Left lung (tissue), 10 donors: ENCODE data around the gene SPG7. TPM values are rescaled to one million over a fixed set of nuclear protein-coding genes. Genes with fewer than 3 reads are reported as not detected.

Experiments
- ATAC-seq: fragments of 200-7000 bp; cut with Tn5 transposase; one replicate; pipeline ENCODE4 v1.9.1; 2020; ENCODE audit warnings: moderate library complexity
- DNase-seq, 4 donors: peaks; one replicate each; pipeline ENCODE4 v3.0.0-alpha.2; 2013 to 2020
- H3K27ac ChIP-seq, 2 donors: fragments of 200-600 bp; sonication (generic) in 1 of 2; one replicate each; pipeline versions ENCODE4 v1.5.0 to v1.8.0; 2020 to 2021
- H3K27me3 ChIP-seq, 2 donors: fragments of 200-600 bp; sonication (generic) in 1 of 2; one replicate each; pipeline versions ENCODE4 v1.5.0 to v1.8.0; 2020 to 2021
- H3K36me3 ChIP-seq, 2 donors: fragments of 200-600 bp; sonication (generic) in 1 of 2; one replicate each; pipeline versions ENCODE4 v1.5.0 to v1.8.0; 2020 to 2021
- H3K4me1 ChIP-seq, 2 donors: fragments of 200-600 bp; one replicate each; pipeline ENCODE4 v1.8.0; 2021
- H3K4me3 ChIP-seq, 2 donors: fragments of 200-600 bp; sonication (generic) in 1 of 2; one replicate each; pipeline versions ENCODE4 v1.5.0 to v1.8.0; 2020 to 2021; ENCODE audit warnings: mild to moderate bottlenecking in 1 of 2
- H3K9me3 ChIP-seq, 2 donors: fragments of 200-600 bp; sonication (generic) in 1 of 2; one replicate each; pipeline versions ENCODE4 v1.5.0 to v1.8.0; 2020 to 2021
- CTCF ChIP-seq, 2 donors: fragments of 200-600 bp; sonication (generic) in 1 of 2; IDR thresholded peaks; one replicate each; pipeline versions ENCODE4 v1.5.0 to v1.8.0; 2021; ENCODE audit warnings: antibody characterized with exemption in 2 of 2
- intact Hi-C, 2 donors: fragments of 100-400 bp; cut with DNase I; formaldehyde crosslinking; loops; one replicate each; pipeline versions ENCODE4 v1.11.2 to v1.14.2; 2022
- polyA plus RNA-seq, 6 donors: library from polyadenylated mRNA; unstranded; fragments of 120-200 nt; gene quantifications; one replicate each; pipeline ENCODE4 v1.2.1, GENCODE V29; 2013; ENCODE audit not compliant: insufficient read length in 6 of 6
- total RNA-seq, 2 donors: library from RNA; stranded (reverse); fragmentation: NEBNext Ultra II Directional; extraction: Animal tissue kit (Norgen Biotek cat#: 25700); gene quantifications; one replicate each; pipeline ENCODE4 v1.2.1, GENCODE V29; 2021
- donor health status: DM: no; HTN: yes; CAD: no.
- donor health status: DM: no; HTN: no; CAD: no.

SPG7 gene
- total and polyA plus RNA-seq, 8 donors, result 79.3 to 148 (median 121) TPM

DNA sequence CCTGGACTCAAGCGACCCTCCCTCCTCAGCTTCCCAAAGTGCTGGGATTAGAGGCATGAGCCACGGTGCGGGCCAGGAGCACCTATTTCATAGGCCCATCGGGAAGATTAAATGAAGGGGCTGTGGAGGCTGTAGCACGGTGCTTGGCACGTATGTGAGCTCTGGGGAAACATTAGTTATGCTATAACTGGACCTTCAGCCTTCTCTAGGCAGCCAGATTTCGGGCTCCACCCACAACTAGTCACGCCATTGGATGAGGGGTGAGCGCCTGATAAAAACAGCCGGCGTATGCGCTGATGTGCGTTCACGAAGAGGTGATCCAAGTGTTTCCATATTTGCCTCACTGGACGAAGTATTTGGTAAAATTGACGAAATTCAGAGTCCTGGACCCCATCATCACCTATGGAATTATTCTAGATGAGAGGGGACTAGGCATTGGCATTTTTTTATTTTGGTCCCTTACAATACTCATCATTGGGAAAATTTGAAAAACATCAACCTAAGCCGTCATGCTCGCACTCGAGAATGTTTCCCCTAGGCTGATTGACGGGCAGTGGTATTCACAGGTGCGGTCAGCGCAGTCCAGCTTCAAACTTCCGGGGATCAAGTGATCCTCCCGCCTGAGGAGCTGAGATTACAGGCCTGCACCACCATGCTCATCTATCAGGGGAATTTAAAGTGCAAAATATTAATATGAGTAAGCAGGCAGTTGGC lies 16.1 kb upstream of the SPG7 start:
- intact Hi-C loops, result no loop called here

DNA sequence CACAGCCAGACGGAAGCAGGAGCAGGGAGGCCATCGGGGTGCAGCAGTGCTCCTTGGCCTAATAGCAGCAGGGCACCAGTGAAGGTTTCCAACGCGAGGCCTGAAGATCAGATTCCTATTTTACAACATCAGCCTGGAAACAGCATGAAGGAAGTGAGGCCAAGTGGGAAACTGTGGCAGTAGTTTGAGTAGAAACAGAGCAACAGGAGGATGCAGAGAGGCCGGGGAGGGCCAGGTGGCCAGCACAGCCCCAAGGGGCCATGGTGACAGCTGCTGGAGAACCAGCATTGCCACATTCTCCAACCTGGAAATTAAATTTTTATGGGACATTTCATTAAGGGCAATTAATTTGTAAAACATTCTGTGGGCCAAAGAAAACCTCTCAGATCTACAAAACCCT lies 14.4 kb upstream of the SPG7 start:
- H3K9me3 ChIP-seq, result no peaks in the 10 kb centered on the region
- TF ChIP-seq CTCF (IDR thresholded peaks at IDR 0.05), result no peak
- peaks cover 0 to 8% of the 10 kb centered on the region in 2 donors for H3K36me3 ChIP-seq
- intact Hi-C loops, result no loop called here
- ATAC-seq (no peak), DNase-seq (peak in 1 of 4 donors; percentile 10)
- no peaks in the 10 kb centered on the region for H3K27me3 ChIP-seq
- H3K4me1 ChIP-seq, result peaks cover 8 to 26% of the 10 kb centered on the region in 2 donors
- H3K27ac ChIP-seq, result no peak overlapping the region
- no peak overlapping the region for H3K4me3 ChIP-seq

More for the DNA sequence above, 16.1 kb upstream of the SPG7 start:
- H3K36me3 ChIP-seq, result peaks cover 0 to 7% of the 10 kb centered on the region in 2 donors
- peaks cover 23 to 43% of the 10 kb centered on the region in 2 donors for H3K4me1 ChIP-seq
- peak overlapping the region in 1 of 2 donors; percentile 88 for H3K4me3 ChIP-seq
- no peaks in the 10 kb centered on the region for H3K9me3 ChIP-seq
- H3K27ac ChIP-seq, result peak overlapping the region in 1 of 2 donors; percentile 99
- H3K27me3 ChIP-seq, result no peaks in the 10 kb centered on the region
- DNase-seq (peak in 1 of 4 donors; percentile 33), ATAC-seq (no peak)
- no peak for TF ChIP-seq CTCF (IDR thresholded peaks at IDR 0.05)

DNA sequence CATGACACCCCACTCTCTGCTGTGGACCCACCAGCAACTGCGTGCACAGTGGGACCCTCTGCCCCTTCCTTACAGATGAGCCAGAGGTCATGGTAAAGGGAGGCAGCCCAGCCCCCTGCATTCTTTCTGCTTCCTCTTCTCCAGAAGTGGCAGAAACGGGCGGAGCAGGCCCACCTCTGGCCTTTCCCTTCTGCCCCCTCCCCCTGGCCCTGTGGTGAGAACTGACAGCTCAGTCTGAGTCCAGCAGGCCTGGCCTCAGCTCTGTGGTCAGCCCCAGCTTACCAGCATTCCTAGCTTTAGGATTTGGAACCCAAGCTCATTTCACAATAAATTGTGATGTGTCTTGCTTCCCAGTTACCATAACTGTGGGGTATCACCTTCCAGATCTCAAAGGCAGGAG lies 13.1 kb upstream of the SPG7 start:
- no peak for ATAC-seq

DNA sequence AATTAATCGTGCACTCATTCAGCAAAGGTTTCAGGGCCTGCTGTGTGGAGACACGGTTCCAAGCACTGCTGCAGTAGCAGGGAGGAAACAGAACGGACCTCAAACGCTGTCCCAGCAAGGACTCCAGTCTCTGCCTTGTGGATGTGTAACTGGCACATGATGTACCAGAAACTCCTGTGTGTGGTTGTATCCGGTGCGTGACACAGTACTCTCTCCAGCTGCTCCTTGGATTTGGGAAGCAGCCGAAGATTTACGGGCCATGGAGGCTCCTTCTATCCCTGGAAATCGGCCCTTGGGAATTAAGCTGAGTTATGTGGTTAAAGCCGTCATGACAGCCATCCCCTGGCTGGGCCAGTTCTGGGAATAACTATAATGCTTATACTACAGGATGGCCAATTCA lies 9.4 kb upstream of the SPG7 start:
- intact Hi-C loops, result no loop called here
- DNase-seq, result peak in 1 of 4 donors; percentile 4
- no peak for ATAC-seq

More for the DNA sequence above, 13.1 kb upstream of the SPG7 start:
- Histone ChIP-seq H3K4me3 (no peak overlapping the region), H3K27ac (no peak overlapping the region), H3K9me3 (no peaks in the 10 kb centered on the region), H3K36me3 (peaks cover 0 to 14% of the 10 kb centered on the region in 2 donors), H3K27me3 (no peaks in the 10 kb centered on the region), H3K4me1 (peaks cover 6 to 23% of the 10 kb centered on the region in 2 donors)
- peak in 1 of 4 donors; percentile 36 for DNase-seq
- no peak for TF ChIP-seq CTCF (IDR thresholded peaks at IDR 0.05)
- intact Hi-C loops, result no loop called here

More for the DNA sequence above, 9.4 kb upstream of the SPG7 start:
- no peak overlapping the region for H3K27ac ChIP-seq
- H3K27me3 ChIP-seq, result no peaks in the 10 kb centered on the region
- no peaks in the 10 kb centered on the region for H3K9me3 ChIP-seq
- H3K4me3 ChIP-seq, result no peak overlapping the region
- no peak for TF ChIP-seq CTCF (IDR thresholded peaks at IDR 0.05)
- peaks cover 0 to 10% of the 10 kb centered on the region in 2 donors for H3K36me3 ChIP-seq
- H3K4me1 ChIP-seq, result no peaks in the 10 kb centered on the region
